ENCODE measurements around the gene GRPEL1. TPM values are rescaled to one million over a fixed set of nuclear protein-coding genes. Genes with fewer than 3 reads are reported as not detected.

GRPEL1 gene
- total and polyA plus RNA-seq, 2 experiments from 2014 or later: 27.4 to 112 TPM

DNA sequence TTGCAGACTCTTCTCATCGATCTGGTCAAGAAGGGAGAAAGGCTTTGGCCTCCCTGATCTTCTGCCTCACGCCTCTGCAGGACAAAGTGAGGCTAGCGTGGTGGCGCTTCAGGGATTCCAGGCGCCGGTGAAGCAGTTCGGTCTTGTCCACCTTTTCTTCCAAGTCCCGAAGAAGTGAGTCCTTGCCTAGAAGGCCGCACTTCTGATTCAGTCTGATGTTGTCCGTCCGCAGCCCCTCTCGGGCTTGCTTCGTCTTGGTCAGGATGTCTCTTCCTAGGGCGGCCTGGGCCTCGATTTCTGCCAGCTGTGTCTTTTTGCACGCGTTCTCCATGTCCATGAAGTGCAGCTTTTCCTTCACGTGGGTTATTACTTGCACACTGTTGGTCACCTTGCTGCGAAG lies 26.6 kb downstream of the GRPEL1 start:
- Mint-ChIP-seq H3K9me3 (no peaks in the 10 kb centered on the region; the same call in 1 of the 3 replicates), H3K27ac (no peak overlapping the region), H3K4me1 (peaks cover 31% of the 10 kb centered on the region), H3K27me3 (ENCODE audit: insufficient read depth, low read depth, poor library complexity) (peaks cover 25% of the 10 kb centered on the region), H3K4me3 (peak overlapping the region; percentile 85; the same call in 1 of the 3 replicates), H3K36me3 (ENCODE audit: low read depth) (no peaks in the 10 kb centered on the region; the same call in 2 of the 3 replicates)
- Histone ChIP-seq H3K4me1 (ENCODE audit: insufficient read depth) (peaks cover 9% of the 10 kb centered on the region; the same call in 1 of the 2 replicates), H2AFZ (no peak overlapping the region), H3K9me2 (ENCODE audit: insufficient read depth) (no peaks in the 10 kb centered on the region), H3F3A (replicated peaks; ENCODE audit: low read depth) (0 out of 2 replicates have a peak, but pooled peaks cover 3% of the 10 kb centered on the region), H3K79me2 (replicated peaks; ENCODE audit: insufficient read depth) (peaks cover 25% of the 10 kb centered on the region), H3K27ac (ENCODE audit: low read depth) (no peak overlapping the region), H3K27me3 (ENCODE audit: insufficient read depth) (peaks cover 32% of the 10 kb centered on the region), H3K4me3 (no peak overlapping the region; the same call in 1 of the 2 replicates), H3K36me3 (ENCODE audit: insufficient read depth) (no peaks in the 10 kb centered on the region), H4K20me1 (replicated peaks; ENCODE audit: insufficient read depth) (peaks cover 21% of the 10 kb centered on the region), H3K4me2 (no peak overlapping the region)
- ATAC-seq (no peak), DNase-seq (ENCODE audit: low spot score) (no peak)
- TF ChIP-seq JUNB (IDR thresholded peaks at IDR 0.05; ENCODE audit: unreplicated experiment) (no peak), ZNF331 (CRISPR knock-in tag; IDR thresholded peaks at IDR 0.05; ENCODE audit: low read depth) (no peak), NANOG (IDR thresholded peaks at IDR 0.05; ENCODE audit: borderline replicate concordance) (no peak), EZH2phosphoT487 (IDR thresholded peaks at IDR 0.05; ENCODE audit: unreplicated experiment) (no peak), ZNF114 (CRISPR knock-in tag; IDR thresholded peaks at IDR 0.05) (no peak), EZH2 (IDR thresholded peaks at IDR 0.05; ENCODE audit: low read depth, unreplicated experiment) (no peak), CREB1 (CRISPR knock-in tag; IDR thresholded peaks at IDR 0.05; ENCODE audit: low read depth) (no peak), POLR2AphosphoS5 (IDR thresholded peaks at IDR 0.05; ENCODE audit: low read depth) (no peak)
- TF ChIP-seq, protein P1, sequence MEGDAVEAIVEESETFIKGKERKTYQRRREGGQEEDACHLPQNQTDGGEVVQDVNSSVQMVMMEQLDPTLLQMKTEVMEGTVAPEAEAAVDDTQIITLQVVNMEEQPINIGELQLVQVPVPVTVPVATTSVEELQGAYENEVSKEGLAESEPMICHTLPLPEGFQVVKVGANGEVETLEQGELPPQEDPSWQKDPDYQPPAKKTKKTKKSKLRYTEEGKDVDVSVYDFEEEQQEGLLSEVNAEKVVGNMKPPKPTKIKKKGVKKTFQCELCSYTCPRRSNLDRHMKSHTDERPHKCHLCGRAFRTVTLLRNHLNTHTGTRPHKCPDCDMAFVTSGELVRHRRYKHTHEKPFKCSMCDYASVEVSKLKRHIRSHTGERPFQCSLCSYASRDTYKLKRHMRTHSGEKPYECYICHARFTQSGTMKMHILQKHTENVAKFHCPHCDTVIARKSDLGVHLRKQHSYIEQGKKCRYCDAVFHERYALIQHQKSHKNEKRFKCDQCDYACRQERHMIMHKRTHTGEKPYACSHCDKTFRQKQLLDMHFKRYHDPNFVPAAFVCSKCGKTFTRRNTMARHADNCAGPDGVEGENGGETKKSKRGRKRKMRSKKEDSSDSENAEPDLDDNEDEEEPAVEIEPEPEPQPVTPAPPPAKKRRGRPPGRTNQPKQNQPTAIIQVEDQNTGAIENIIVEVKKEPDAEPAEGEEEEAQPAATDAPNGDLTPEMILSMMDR (conservative IDR thresholded peaks at IDR 0.05; ENCODE audit: low read depth in 2 of 2): no peak
- TF ChIP-seq, protein P2, sequence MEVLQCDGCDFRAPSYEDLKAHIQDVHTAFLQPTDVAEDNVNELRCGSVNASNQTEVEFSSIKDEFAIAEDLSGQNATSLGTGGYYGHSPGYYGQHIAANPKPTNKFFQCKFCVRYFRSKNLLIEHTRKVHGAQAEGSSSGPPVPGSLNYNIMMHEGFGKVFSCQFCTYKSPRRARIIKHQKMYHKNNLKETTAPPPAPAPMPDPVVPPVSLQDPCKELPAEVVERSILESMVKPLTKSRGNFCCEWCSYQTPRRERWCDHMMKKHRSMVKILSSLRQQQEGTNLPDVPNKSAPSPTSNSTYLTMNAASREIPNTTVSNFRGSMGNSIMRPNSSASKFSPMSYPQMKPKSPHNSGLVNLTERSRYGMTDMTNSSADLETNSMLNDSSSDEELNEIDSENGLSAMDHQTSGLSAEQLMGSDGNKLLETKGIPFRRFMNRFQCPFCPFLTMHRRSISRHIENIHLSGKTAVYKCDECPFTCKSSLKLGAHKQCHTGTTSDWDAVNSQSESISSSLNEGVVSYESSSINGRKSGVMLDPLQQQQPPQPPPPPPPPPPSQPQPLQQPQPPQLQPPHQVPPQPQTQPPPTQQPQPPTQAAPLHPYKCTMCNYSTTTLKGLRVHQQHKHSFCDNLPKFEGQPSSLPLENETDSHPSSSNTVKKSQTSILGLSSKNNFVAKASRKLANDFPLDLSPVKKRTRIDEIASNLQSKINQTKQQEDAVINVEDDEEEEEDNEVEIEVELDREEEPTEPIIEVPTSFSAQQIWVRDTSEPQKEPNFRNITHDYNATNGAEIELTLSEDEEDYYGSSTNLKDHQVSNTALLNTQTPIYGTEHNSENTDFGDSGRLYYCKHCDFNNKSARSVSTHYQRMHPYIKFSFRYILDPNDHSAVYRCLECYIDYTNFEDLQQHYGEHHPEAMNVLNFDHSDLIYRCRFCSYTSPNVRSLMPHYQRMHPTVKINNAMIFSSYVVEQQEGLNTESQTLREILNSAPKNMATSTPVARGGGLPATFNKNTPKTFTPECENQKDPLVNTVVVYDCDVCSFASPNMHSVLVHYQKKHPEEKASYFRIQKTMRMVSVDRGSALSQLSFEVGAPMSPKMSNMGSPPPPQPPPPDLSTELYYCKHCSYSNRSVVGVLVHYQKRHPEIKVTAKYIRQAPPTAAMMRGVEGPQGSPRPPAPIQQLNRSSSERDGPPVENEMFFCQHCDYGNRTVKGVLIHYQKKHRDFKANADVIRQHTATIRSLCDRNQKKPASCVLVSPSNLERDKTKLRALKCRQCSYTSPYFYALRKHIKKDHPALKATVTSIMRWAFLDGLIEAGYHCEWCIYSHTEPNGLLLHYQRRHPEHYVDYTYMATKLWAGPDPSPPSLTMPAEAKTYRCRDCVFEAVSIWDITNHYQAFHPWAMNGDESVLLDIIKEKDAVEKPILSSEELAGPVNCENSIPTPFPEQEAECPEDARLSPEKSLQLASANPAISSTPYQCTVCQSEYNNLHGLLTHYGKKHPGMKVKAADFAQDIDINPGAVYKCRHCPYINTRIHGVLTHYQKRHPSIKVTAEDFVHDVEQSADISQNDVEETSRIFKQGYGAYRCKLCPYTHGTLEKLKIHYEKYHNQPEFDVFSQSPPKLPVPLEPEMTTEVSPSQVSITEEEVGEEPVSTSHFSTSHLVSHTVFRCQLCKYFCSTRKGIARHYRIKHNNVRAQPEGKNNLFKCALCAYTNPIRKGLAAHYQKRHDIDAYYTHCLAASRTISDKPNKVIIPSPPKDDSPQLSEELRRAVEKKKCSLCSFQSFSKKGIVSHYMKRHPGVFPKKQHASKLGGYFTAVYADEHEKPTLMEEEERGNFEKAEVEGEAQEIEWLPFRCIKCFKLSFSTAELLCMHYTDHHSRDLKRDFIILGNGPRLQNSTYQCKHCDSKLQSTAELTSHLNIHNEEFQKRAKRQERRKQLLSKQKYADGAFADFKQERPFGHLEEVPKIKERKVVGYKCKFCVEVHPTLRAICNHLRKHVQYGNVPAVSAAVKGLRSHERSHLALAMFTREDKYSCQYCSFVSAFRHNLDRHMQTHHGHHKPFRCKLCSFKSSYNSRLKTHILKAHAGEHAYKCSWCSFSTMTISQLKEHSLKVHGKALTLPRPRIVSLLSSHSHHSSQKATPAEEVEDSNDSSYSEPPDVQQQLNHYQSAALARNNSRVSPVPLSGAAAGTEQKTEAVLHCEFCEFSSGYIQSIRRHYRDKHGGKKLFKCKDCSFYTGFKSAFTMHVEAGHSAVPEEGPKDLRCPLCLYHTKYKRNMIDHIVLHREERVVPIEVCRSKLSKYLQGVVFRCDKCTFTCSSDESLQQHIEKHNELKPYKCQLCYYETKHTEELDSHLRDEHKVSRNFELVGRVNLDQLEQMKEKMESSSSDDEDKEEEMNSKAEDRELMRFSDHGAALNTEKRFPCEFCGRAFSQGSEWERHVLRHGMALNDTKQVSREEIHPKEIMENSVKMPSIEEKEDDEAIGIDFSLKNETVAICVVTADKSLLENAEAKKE (CRISPR knock-in tag; IDR thresholded peaks at IDR 0.05): no peak
- TF ChIP-seq, protein P3, sequence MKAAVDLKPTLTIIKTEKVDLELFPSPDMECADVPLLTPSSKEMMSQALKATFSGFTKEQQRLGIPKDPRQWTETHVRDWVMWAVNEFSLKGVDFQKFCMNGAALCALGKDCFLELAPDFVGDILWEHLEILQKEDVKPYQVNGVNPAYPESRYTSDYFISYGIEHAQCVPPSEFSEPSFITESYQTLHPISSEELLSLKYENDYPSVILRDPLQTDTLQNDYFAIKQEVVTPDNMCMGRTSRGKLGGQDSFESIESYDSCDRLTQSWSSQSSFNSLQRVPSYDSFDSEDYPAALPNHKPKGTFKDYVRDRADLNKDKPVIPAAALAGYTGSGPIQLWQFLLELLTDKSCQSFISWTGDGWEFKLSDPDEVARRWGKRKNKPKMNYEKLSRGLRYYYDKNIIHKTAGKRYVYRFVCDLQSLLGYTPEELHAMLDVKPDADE (IDR thresholded peaks at IDR 0.05): no peak
- TF ChIP-seq, protein P4, sequence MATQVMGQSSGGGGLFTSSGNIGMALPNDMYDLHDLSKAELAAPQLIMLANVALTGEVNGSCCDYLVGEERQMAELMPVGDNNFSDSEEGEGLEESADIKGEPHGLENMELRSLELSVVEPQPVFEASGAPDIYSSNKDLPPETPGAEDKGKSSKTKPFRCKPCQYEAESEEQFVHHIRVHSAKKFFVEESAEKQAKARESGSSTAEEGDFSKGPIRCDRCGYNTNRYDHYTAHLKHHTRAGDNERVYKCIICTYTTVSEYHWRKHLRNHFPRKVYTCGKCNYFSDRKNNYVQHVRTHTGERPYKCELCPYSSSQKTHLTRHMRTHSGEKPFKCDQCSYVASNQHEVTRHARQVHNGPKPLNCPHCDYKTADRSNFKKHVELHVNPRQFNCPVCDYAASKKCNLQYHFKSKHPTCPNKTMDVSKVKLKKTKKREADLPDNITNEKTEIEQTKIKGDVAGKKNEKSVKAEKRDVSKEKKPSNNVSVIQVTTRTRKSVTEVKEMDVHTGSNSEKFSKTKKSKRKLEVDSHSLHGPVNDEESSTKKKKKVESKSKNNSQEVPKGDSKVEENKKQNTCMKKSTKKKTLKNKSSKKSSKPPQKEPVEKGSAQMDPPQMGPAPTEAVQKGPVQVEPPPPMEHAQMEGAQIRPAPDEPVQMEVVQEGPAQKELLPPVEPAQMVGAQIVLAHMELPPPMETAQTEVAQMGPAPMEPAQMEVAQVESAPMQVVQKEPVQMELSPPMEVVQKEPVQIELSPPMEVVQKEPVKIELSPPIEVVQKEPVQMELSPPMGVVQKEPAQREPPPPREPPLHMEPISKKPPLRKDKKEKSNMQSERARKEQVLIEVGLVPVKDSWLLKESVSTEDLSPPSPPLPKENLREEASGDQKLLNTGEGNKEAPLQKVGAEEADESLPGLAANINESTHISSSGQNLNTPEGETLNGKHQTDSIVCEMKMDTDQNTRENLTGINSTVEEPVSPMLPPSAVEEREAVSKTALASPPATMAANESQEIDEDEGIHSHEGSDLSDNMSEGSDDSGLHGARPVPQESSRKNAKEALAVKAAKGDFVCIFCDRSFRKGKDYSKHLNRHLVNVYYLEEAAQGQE (IDR thresholded peaks at IDR 0.05; ENCODE audit: unreplicated experiment): no peak
